GM23248 (cell line): ENCODE data around the gene TP63.

Source experiments
- EZH2 ChIP-seq: fragments of 200-600 bp; sonication (generic); IDR thresholded peaks from 2 replicates; pipeline ENCODE4 v1.6.1; 2018; ENCODE audit warnings: antibody characterized with exemption, mild to moderate bottlenecking; ENCODE audit not compliant: insufficient read depth, poor library complexity, severe bottlenecking
- EZH2phosphoT487 ChIP-seq: fragments of 200-600 bp; sonication (generic); IDR thresholded peaks from 2 replicates; pipeline ENCODE4 v1.6.1; 2018; ENCODE audit warnings: antibody characterized with exemption, moderate library complexity, mild to moderate bottlenecking, low read depth; ENCODE audit not compliant: insufficient read depth

DNA sequence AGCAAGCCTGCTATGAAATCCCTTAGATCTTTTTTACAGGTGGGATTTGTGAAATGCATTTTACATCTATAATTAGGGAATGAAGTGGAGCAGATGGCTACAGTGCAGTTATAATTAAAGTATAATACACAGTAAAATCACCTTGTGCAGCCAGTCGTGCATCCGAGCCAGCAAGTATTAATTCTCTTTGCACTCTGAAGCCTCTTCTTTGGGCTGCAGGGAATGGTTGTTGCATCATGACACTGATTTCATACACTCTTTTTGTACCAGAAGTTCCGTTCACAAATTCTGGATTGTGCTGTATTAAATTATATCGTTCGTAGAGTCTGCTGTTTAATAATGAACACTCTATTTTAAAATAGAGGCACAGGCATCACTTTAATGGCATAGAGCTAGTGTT, 28.7 kb upstream of the TP63 start:
- no peak for TF ChIP-seq EZH2phosphoT487
- no peak for TF ChIP-seq EZH2
